ENCODE data around the gene KCNJ6.

- TF ChIP-seq POLR2A (IDR thresholded peaks at IDR 0.05; ENCODE audit: control extremely low read depth in 1 of 2, low read depth in 2 of 2, low read length in 2 of 2), result no peak
- TF ChIP-seq USF2 (IDR thresholded peaks at IDR 0.05; ENCODE audit: low read length), result no peak
- no peak for TF ChIP-seq CTCF (IDR thresholded peaks at IDR 0.05; ENCODE audit: control extremely low read depth in 1 of 3, insufficient read depth in 1 of 3, low read depth in 1 of 3, low read length in 3 of 3)
- TF ChIP-seq EP300 (IDR thresholded peaks at IDR 0.05; ENCODE audit: borderline replicate concordance in 1 of 2, low read depth in 2 of 2, low read length in 2 of 2), result no peak
- TF ChIP-seq BCL11A (IDR thresholded peaks at IDR 0.05; ENCODE audit: low read depth in 2 of 2, low read length in 2 of 2), result no peak
- no peak for TF ChIP-seq CHD1 (IDR thresholded peaks at IDR 0.05; ENCODE audit: low read depth, low read length)
Measured at GRCh38 chr21:37821092-37821491, 95.2 kb downstream of the KCNJ6 start.
